Measurements from ENCODE around the gene UACA.

Gene UACA

GRCh38 chr15:70717237-70717793 is 46.0 kb downstream of the UACA start:
- TF ChIP-seq, protein P1, sequence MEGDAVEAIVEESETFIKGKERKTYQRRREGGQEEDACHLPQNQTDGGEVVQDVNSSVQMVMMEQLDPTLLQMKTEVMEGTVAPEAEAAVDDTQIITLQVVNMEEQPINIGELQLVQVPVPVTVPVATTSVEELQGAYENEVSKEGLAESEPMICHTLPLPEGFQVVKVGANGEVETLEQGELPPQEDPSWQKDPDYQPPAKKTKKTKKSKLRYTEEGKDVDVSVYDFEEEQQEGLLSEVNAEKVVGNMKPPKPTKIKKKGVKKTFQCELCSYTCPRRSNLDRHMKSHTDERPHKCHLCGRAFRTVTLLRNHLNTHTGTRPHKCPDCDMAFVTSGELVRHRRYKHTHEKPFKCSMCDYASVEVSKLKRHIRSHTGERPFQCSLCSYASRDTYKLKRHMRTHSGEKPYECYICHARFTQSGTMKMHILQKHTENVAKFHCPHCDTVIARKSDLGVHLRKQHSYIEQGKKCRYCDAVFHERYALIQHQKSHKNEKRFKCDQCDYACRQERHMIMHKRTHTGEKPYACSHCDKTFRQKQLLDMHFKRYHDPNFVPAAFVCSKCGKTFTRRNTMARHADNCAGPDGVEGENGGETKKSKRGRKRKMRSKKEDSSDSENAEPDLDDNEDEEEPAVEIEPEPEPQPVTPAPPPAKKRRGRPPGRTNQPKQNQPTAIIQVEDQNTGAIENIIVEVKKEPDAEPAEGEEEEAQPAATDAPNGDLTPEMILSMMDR (conservative IDR thresholded peaks at IDR 0.05; ENCODE audit: low read length) = no peak
- no peak overlapping the region for H3K4me3 ChIP-seq (ENCODE audit: low read length)
- no peak for DNase-seq (ENCODE audit: low read depth)

DNA sequence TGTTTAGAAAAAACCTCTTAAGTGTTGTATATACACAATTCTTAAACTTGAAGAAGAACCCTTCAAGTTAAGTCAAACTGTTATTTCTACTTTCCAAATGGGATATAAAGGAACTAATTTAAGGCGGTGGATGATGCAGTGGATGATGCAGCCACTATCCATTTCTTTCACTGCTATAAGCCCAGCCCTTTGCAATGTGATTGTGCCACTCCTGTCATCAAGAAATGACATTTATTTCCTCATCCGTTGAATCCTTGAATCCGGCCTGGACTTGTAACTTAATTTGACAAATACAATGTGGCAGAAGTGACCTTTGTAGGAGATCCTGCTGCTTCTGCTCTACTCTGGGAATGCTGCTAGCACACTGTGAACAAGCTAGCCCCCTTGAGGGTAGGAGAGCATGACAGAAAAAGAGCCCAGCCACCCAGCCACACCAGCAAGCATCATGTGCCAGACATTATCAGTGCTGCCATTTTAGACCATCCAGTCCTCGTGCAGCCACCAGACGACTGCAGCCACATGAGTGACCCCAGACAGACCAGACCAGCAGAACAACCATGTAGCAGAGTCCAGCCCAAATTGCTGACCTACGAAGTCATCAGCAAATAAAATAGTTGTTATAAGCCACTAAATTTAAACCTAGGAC is 47.4 kb downstream of the UACA start:
- TF ChIP-seq, protein P1 (conservative IDR thresholded peaks at IDR 0.05; ENCODE audit: low read length) = no peak
- no peak for DNase-seq (ENCODE audit: low read depth)
- H3K4me3 ChIP-seq (ENCODE audit: low read length) = no peak overlapping the region

DNA sequence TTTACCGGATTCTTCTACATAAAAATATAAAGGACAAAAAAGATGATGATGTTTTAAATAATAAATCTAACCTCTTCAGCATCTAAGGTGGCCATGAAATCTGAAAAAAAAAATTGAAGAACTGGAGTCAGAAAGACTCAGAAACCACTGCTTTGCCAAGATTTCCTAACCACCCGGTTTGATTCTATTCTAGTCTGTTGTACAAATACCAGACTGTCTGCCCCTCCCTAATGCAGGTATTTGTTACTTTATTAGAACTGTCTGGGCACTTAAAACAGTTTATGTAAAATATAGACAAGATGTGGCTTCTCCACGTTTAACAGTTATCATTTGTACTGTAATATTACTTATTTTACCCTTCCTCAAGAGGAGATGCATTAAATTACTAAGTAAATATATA is 48.8 kb downstream of the UACA start:
- peak; percentile 56 for DNase-seq (ENCODE audit: low read depth)
- TF ChIP-seq, protein P1 (conservative IDR thresholded peaks at IDR 0.05; ENCODE audit: low read length) = no peak
- H3K4me3 ChIP-seq (ENCODE audit: low read length) = no peak overlapping the region

GRCh38 chr15:70714015-70714414 is 49.3 kb downstream of the UACA start:
- TF ChIP-seq, protein P1 (conservative IDR thresholded peaks at IDR 0.05; ENCODE audit: low read length) = no peak
- DNase-seq (ENCODE audit: low read depth) = peak; percentile 86
- no peak overlapping the region for H3K4me3 ChIP-seq (ENCODE audit: low read length)

- TF ChIP-seq, protein P1 (conservative IDR thresholded peaks at IDR 0.05; ENCODE audit: low read length) = no peak
- no peak for DNase-seq (ENCODE audit: low read depth)
- no peak overlapping the region for H3K4me3 ChIP-seq (ENCODE audit: low read length)
These were observed 51.1 kb downstream of the UACA start for GRCh38 chr15:70712271-70712670.

GRCh38 chr15:70710714-70711113 is 52.6 kb downstream of the UACA start:
- H3K4me3 ChIP-seq (ENCODE audit: low read length) = no peak overlapping the region
- TF ChIP-seq, protein P1 (conservative IDR thresholded peaks at IDR 0.05; ENCODE audit: low read length) = no peak
- DNase-seq (ENCODE audit: low read depth) = no peak

DNA sequence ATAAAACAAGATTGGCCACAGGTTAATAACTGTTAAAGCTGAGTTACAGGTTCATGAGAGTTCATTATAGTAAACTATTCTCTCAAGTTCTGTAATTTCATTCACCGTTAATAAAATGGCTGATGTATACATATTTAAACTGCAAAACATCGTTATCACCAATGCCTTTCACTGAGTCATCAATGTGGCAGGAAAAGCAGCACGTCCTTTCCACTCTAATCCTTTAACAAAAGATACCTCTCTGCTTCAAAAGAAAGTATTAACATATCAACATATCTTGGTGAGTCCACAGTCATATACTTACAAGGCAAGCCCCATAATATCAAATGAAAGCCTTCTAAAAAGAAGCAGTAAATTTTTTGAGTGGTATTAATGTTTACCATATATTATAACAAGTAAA is 54.5 kb downstream of the UACA start:
- H3K4me3 ChIP-seq (ENCODE audit: low read length) = no peak overlapping the region
- TF ChIP-seq, protein P1 (conservative IDR thresholded peaks at IDR 0.05; ENCODE audit: low read length) = no peak

More for the DNA sequence above, 54.5 kb downstream of the UACA start:
- DNase-seq (ENCODE audit: low read depth) = no peak

Measured in AG10803 (cell line).